ENCODE results near the gene LPP. TPM values are rescaled to one million over a fixed set of nuclear protein-coding genes. Genes with fewer than 3 reads are reported as not detected.

The LPP gene
- total and polyA plus RNA-seq, 9 of the 15 experiments (the other 6 are each of a cell fraction or from before 2014, with no cell fraction given) = 0.07 to 0.18 TPM; not detected in 7

DNA sequence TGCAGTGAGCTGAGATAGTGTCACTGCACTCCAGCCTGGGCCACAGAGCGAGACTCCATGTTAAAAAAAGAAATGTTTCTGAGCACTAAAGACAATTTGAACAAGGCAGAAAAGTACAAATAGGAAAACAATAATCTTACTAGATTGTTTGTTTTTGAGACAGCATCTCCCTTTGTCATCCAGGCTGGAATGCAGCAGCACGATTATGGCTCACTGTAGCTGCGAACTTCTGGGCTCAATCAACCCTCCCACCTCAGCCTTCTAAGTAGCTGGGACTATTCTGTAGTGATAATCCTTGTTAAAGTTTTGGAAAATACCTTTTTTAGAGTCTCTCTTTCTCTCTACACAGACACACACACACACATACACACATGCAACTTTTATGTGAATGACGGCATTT, 107.1 kb downstream of the LPP start:
- no peaks in the 10 kb centered on the region for H3K36me3 ChIP-seq (ENCODE audit: control insufficient read depth, insufficient read depth, low read length)
- WGBS (ENCODE audit: insufficient coverage, low coverage, missing lambda C conversion rate) = 0% methylated on average over 4 of the region's 4 CpGs
- no peaks in the 10 kb centered on the region for H3K79me2 ChIP-seq (ENCODE audit: control insufficient read depth, insufficient read depth, low read length)
- intact Hi-C loops (cut with micrococcal nuclease) = no loop called here
- no peak overlapping the region for H3K9ac ChIP-seq (ENCODE audit: insufficient read depth in 1 of 2, low read depth in 2 of 2, low read length in 2 of 2)
- in situ Hi-C loops (cut with MboI) = no loop called here
- no peak overlapping the region for H3K4me3 ChIP-seq
- no TSS peak for BruUV-seq (replicated peaks)
- CTCF ChIA-PET (ENCODE audit: low intra/inter-chr PET ratio) = no interaction called here
- DNase-seq (ENCODE audit: extremely low read depth in 1 of 4, low spot score in 3 of 4) = no peak
- H3K4me2 ChIP-seq (ENCODE audit: insufficient read depth, low read length) = no peak overlapping the region
- H3K4me1 ChIP-seq (replicated peaks in 1 of 2; ENCODE audit: control insufficient read depth in 2 of 2, insufficient read depth in 2 of 2, low read length in 2 of 2) = no peaks in the 10 kb centered on the region
- no peaks in the 10 kb centered on the region for H3K27me3 ChIP-seq (ENCODE audit: control insufficient read depth in 2 of 2, insufficient read depth in 2 of 2, low read length in 2 of 2)
- H3K27ac ChIP-seq (ENCODE audit: extremely low read depth, low read depth, low read length) = no peak overlapping the region
- no peak for ATAC-seq
- no peak for FAIRE-seq
- H3K9me3 ChIP-seq (replicated peaks; ENCODE audit: control insufficient read depth, insufficient read depth, low read depth, low read length) = no peaks in the 10 kb centered on the region
- no peak overlapping the region for H2AFZ ChIP-seq (ENCODE audit: low read depth, low read length)
- no peaks in the 10 kb centered on the region for H3K9me1 ChIP-seq (ENCODE audit: control insufficient read depth, insufficient read depth, low read length)
- H4K20me1 ChIP-seq (replicated peaks; ENCODE audit: control insufficient read depth, insufficient read depth, low read length) = no peaks in the 10 kb centered on the region
- POLR2A ChIA-PET = no interaction called here
- TF ChIP-seq, protein P1, sequence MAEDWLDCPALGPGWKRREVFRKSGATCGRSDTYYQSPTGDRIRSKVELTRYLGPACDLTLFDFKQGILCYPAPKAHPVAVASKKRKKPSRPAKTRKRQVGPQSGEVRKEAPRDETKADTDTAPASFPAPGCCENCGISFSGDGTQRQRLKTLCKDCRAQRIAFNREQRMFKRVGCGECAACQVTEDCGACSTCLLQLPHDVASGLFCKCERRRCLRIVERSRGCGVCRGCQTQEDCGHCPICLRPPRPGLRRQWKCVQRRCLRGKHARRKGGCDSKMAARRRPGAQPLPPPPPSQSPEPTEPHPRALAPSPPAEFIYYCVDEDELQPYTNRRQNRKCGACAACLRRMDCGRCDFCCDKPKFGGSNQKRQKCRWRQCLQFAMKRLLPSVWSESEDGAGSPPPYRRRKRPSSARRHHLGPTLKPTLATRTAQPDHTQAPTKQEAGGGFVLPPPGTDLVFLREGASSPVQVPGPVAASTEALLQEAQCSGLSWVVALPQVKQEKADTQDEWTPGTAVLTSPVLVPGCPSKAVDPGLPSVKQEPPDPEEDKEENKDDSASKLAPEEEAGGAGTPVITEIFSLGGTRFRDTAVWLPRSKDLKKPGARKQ (CRISPR knock-in tag; IDR thresholded peaks at IDR 0.05) = no peak
- TF ChIP-seq, protein P2, sequence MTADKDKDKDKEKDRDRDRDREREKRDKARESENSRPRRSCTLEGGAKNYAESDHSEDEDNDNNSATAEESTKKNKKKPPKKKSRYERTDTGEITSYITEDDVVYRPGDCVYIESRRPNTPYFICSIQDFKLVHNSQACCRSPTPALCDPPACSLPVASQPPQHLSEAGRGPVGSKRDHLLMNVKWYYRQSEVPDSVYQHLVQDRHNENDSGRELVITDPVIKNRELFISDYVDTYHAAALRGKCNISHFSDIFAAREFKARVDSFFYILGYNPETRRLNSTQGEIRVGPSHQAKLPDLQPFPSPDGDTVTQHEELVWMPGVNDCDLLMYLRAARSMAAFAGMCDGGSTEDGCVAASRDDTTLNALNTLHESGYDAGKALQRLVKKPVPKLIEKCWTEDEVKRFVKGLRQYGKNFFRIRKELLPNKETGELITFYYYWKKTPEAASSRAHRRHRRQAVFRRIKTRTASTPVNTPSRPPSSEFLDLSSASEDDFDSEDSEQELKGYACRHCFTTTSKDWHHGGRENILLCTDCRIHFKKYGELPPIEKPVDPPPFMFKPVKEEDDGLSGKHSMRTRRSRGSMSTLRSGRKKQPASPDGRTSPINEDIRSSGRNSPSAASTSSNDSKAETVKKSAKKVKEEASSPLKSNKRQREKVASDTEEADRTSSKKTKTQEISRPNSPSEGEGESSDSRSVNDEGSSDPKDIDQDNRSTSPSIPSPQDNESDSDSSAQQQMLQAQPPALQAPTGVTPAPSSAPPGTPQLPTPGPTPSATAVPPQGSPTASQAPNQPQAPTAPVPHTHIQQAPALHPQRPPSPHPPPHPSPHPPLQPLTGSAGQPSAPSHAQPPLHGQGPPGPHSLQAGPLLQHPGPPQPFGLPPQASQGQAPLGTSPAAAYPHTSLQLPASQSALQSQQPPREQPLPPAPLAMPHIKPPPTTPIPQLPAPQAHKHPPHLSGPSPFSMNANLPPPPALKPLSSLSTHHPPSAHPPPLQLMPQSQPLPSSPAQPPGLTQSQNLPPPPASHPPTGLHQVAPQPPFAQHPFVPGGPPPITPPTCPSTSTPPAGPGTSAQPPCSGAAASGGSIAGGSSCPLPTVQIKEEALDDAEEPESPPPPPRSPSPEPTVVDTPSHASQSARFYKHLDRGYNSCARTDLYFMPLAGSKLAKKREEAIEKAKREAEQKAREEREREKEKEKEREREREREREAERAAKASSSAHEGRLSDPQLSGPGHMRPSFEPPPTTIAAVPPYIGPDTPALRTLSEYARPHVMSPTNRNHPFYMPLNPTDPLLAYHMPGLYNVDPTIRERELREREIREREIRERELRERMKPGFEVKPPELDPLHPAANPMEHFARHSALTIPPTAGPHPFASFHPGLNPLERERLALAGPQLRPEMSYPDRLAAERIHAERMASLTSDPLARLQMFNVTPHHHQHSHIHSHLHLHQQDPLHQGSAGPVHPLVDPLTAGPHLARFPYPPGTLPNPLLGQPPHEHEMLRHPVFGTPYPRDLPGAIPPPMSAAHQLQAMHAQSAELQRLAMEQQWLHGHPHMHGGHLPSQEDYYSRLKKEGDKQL (CRISPR knock-in tag; IDR thresholded peaks at IDR 0.05; ENCODE audit: borderline replicate concordance) = no peak
- TF ChIP-seq, protein P3, sequence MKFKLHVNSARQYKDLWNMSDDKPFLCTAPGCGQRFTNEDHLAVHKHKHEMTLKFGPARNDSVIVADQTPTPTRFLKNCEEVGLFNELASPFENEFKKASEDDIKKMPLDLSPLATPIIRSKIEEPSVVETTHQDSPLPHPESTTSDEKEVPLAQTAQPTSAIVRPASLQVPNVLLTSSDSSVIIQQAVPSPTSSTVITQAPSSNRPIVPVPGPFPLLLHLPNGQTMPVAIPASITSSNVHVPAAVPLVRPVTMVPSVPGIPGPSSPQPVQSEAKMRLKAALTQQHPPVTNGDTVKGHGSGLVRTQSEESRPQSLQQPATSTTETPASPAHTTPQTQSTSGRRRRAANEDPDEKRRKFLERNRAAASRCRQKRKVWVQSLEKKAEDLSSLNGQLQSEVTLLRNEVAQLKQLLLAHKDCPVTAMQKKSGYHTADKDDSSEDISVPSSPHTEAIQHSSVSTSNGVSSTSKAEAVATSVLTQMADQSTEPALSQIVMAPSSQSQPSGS (CRISPR knock-in tag; IDR thresholded peaks at IDR 0.05) = no peak
- TF ChIP-seq POLR2H (tag; IDR thresholded peaks at IDR 0.05; ENCODE audit: low read depth) = no peak
- no peak for TF ChIP-seq CXXC5 (CRISPR knock-in tag; IDR thresholded peaks at IDR 0.05)
- TF ChIP-seq, protein P4, sequence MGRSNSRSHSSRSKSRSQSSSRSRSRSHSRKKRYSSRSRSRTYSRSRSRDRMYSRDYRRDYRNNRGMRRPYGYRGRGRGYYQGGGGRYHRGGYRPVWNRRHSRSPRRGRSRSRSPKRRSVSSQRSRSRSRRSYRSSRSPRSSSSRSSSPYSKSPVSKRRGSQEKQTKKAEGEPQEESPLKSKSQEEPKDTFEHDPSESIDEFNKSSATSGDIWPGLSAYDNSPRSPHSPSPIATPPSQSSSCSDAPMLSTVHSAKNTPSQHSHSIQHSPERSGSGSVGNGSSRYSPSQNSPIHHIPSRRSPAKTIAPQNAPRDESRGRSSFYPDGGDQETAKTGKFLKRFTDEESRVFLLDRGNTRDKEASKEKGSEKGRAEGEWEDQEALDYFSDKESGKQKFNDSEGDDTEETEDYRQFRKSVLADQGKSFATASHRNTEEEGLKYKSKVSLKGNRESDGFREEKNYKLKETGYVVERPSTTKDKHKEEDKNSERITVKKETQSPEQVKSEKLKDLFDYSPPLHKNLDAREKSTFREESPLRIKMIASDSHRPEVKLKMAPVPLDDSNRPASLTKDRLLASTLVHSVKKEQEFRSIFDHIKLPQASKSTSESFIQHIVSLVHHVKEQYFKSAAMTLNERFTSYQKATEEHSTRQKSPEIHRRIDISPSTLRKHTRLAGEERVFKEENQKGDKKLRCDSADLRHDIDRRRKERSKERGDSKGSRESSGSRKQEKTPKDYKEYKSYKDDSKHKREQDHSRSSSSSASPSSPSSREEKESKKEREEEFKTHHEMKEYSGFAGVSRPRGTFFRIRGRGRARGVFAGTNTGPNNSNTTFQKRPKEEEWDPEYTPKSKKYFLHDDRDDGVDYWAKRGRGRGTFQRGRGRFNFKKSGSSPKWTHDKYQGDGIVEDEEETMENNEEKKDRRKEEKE (IDR thresholded peaks at IDR 0.05; ENCODE audit: borderline replicate concordance in 1 of 2, control insufficient read depth in 1 of 2, low read depth in 2 of 2, low read length in 1 of 2) = no peak
- TF ChIP-seq, protein P5, sequence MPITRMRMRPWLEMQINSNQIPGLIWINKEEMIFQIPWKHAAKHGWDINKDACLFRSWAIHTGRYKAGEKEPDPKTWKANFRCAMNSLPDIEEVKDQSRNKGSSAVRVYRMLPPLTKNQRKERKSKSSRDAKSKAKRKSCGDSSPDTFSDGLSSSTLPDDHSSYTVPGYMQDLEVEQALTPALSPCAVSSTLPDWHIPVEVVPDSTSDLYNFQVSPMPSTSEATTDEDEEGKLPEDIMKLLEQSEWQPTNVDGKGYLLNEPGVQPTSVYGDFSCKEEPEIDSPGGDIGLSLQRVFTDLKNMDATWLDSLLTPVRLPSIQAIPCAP (CRISPR knock-in tag; IDR thresholded peaks at IDR 0.05; ENCODE audit: borderline replicate concordance) = no peak
- no peak for TF ChIP-seq NELFE (IDR thresholded peaks at IDR 0.05; ENCODE audit: insufficient read depth, insufficient read length)

Data from K562 (cell line).